GM04504 (cell line): Measurements from ENCODE around the gene MAN1A1.

Experiments
- DNase-seq: peaks from one replicate; pipeline ENCODE4 v3.0.0-alpha.2; 2012; ENCODE audit warnings: low read depth

MAN1A1 gene

GRCh38 chr6:119195848-119196247 is 153.7 kb downstream of the MAN1A1 start:
- no peak for DNase-seq

- DNase-seq: no peak
Measured at GRCh38 chr6:119195204-119195603, 154.4 kb downstream of the MAN1A1 start.

GRCh38 chr6:119193707-119194106 is 155.9 kb downstream of the MAN1A1 start:
- DNase-seq: no peak

GRCh38 chr6:119192200-119192599 is 157.4 kb downstream of the MAN1A1 start:
- no peak for DNase-seq

GRCh38 chr6:119190176-119190575 is 159.4 kb downstream of the MAN1A1 start:
- DNase-seq: no peak

GRCh38 chr6:119189498-119189897 is 160.1 kb downstream of the MAN1A1 start:
- DNase-seq: no peak

- no peak for DNase-seq
Measured at GRCh38 chr6:119187596-119187995, 162.0 kb downstream of the MAN1A1 start.

- no peak for DNase-seq
Measured at GRCh38 chr6:119186490-119186889, 163.1 kb downstream of the MAN1A1 start.

GRCh38 chr6:119184008-119184648 is 165.4 kb downstream of the MAN1A1 start:
- no peak for DNase-seq

GRCh38 chr6:119183457-119183856 is 166.1 kb downstream of the MAN1A1 start:
- DNase-seq: no peak

GRCh38 chr6:119182875-119183274 is 166.7 kb downstream of the MAN1A1 start:
- DNase-seq: no peak

- no peak for DNase-seq
Measured at GRCh38 chr6:119182216-119182803, 167.3 kb downstream of the MAN1A1 start.

- DNase-seq: no peak
Measured at GRCh38 chr6:119181046-119181445, 168.5 kb downstream of the MAN1A1 start.

GRCh38 chr6:119179842-119180241 is 169.7 kb downstream of the MAN1A1 start:
- no peak for DNase-seq

- no peak for DNase-seq
Measured at GRCh38 chr6:119179062-119179461, 170.5 kb downstream of the MAN1A1 start.

GRCh38 chr6:119176445-119176844 is 173.1 kb downstream of the MAN1A1 start:
- no peak for DNase-seq

GRCh38 chr6:119174879-119175817 is 174.4 kb downstream of the MAN1A1 start:
- DNase-seq: no peak

GRCh38 chr6:119174085-119174445 is 175.5 kb downstream of the MAN1A1 start:
- DNase-seq: no peak

- no peak for DNase-seq
Measured at GRCh38 chr6:119173249-119174084, 176.1 kb downstream of the MAN1A1 start.

GRCh38 chr6:119172824-119173223 is 176.7 kb downstream of the MAN1A1 start:
- DNase-seq: peak; percentile 49

- no peak for DNase-seq
Measured at GRCh38 chr6:119171864-119172588, 177.5 kb downstream of the MAN1A1 start.
